CD14-positive monocyte (primary cell): ENCODE results near the gene LRRC4C. TPM values are rescaled to one million over a fixed set of nuclear protein-coding genes. Genes with fewer than 3 reads are reported as not detected.

Source experiments
- DNase-seq, 3 donors: peaks; one replicate each; pipeline ENCODE4 v3.0.0-alpha.2; 2011 to 2022
- H2AFZ ChIP-seq: 2 replicates; pipeline ENCODE4 v1.6.0; 2012; ENCODE audit warnings: mild to moderate bottlenecking, low read depth, low read length, inconsistent platforms; ENCODE audit not compliant: insufficient read depth, poor library complexity, severe bottlenecking
- H3K27ac ChIP-seq, 2 donors: 1 replicate in 1 of 2; 2 replicates in 1 of 2; pipeline ENCODE4 v1.5.1; 2012 to 2013; ENCODE audit warnings: low read length in 2 of 2, control low read depth in 1 of 2, inconsistent platforms in 1 of 2, low read depth in 1 of 2, mild to moderate bottlenecking in 1 of 2
- H3K27me3 ChIP-seq, 2 donors: one replicate each; pipeline versions ENCODE4 v1.6.0 to v1.6.1; 2011 to 2013; ENCODE audit warnings: low read length in 2 of 2; ENCODE audit not compliant: control insufficient read depth in 2 of 2, insufficient read depth in 2 of 2
- H3K36me3 ChIP-seq, 2 donors: replicated peaks in 1 of 2; 1 replicate in 1 of 2; 2 replicates in 1 of 2; pipeline versions ENCODE4 v1.5.1 to v1.6.1; 2012 to 2013; ENCODE audit warnings: low read length in 2 of 2, control low read depth in 1 of 2, inconsistent platforms in 1 of 2, mild to moderate bottlenecking in 1 of 2; ENCODE audit not compliant: insufficient read depth in 2 of 2, control insufficient read depth in 1 of 2
- H3K4me1 ChIP-seq, 2 donors: 1 replicate in 1 of 2; 2 replicates in 1 of 2; pipeline versions ENCODE4 v1.5.1 to v1.6.1; 2012 to 2013; ENCODE audit warnings: low read length in 2 of 2, control low read depth in 1 of 2, inconsistent platforms in 1 of 2, mild to moderate bottlenecking in 1 of 2, moderate library complexity in 1 of 2; ENCODE audit not compliant: insufficient read depth in 2 of 2, control insufficient read depth in 1 of 2
- H3K4me2 ChIP-seq: replicated peaks from 2 replicates; pipeline ENCODE3; 2012; ENCODE audit warnings: low read length, moderate library complexity, mild to moderate bottlenecking; ENCODE audit not compliant: poor library complexity, severe bottlenecking; ENCODE audit errors: extremely low read depth
- H3K4me3 ChIP-seq, 3 experiments: fragments of 200-600 bp in 1 of 3; sonication (generic) in 1 of 3; replicated peaks in 1 of 3; 1 replicate in 2 of 3; 2 replicates in 1 of 3; pipeline ENCODE4 v1.5.1; 2011 to 2013; ENCODE audit warnings: low read length in 3 of 3, mild to moderate bottlenecking in 3 of 3, control low read depth in 2 of 3, low read depth in 2 of 3, inconsistent platforms in 1 of 3, moderate library complexity in 1 of 3
- H3K79me2 ChIP-seq: 2 replicates; pipeline ENCODE4 v1.6.0; 2012; ENCODE audit warnings: mild to moderate bottlenecking, control low read depth, inconsistent platforms, low read length, moderate library complexity; ENCODE audit not compliant: insufficient read depth
- H3K9ac ChIP-seq: 2 replicates; pipeline ENCODE4 v1.6.0; 2017; ENCODE audit warnings: low read length, mild to moderate bottlenecking; ENCODE audit not compliant: insufficient read depth, poor library complexity, severe bottlenecking
- H3K9me3 ChIP-seq, 2 donors: replicated peaks in 1 of 2; 1 replicate in 1 of 2; 2 replicates in 1 of 2; pipeline versions ENCODE4 v1.5.1 to v1.6.1; 2012 to 2013; ENCODE audit warnings: low read length in 2 of 2, control low read depth in 1 of 2; ENCODE audit not compliant: control insufficient read depth in 1 of 2, insufficient read depth in 1 of 2
- H4K20me1 ChIP-seq: 2 replicates; pipeline ENCODE4 v1.6.0; 2012; ENCODE audit warnings: mild to moderate bottlenecking, low read length, control low read depth, moderate library complexity; ENCODE audit not compliant: insufficient read depth
- H3K27ac Mint-ChIP-seq, 7 donors: one replicate each; pipeline ENCODE4 v1.8.0; 2020; ENCODE audit warnings: mild to moderate bottlenecking in 7 of 7, mixed read lengths in 7 of 7, moderate library complexity in 6 of 7, inconsistent platforms in 2 of 7
- H3K27me3 Mint-ChIP-seq, 3 donors: one replicate each; pipeline ENCODE4 v1.8.0; 2021 to 2022; ENCODE audit warnings: low read depth in 3 of 3, mild to moderate bottlenecking in 3 of 3, mixed read lengths in 3 of 3, moderate library complexity in 3 of 3, inconsistent platforms in 1 of 3
- H3K36me3 Mint-ChIP-seq, 2 donors: one replicate each; pipeline ENCODE4 v1.8.0; 2020; ENCODE audit warnings: mixed read lengths in 2 of 2, inconsistent platforms in 1 of 2, mild to moderate bottlenecking in 1 of 2
- H3K4me1 Mint-ChIP-seq: one replicate; pipeline ENCODE4 v1.8.0; 2020; ENCODE audit warnings: mild to moderate bottlenecking, mixed read lengths
- H3K4me3 Mint-ChIP-seq, 2 donors: one replicate each; pipeline ENCODE4 v1.8.0; 2020; ENCODE audit warnings: mild to moderate bottlenecking in 2 of 2, mixed read lengths in 2 of 2, moderate library complexity in 1 of 2
- H3K9me3 Mint-ChIP-seq, 7 donors: one replicate each; pipeline ENCODE4 v1.8.0; 2020 to 2022; ENCODE audit warnings: mixed read lengths in 7 of 7, mild to moderate bottlenecking in 6 of 7, moderate library complexity in 6 of 7, inconsistent platforms in 2 of 7
- WGBS: methylation state at CpG from one replicate; pipeline ENCODE4 v1.1.5; 2013; ENCODE audit warnings: missing lambda C conversion rate; ENCODE audit not compliant: insufficient coverage; 5-methylcytosine and 5-hydroxymethylcytosine counted together
- intact Hi-C, 2 donors: fragments of 100-400 bp; cut with micrococcal nuclease; formaldehyde crosslinking; loops; one replicate each; pipeline versions ENCODE4 v1.15.0 to v1.15.1; 2023
- polyA plus RNA-seq, 3 donors: library from polyadenylated mRNA; depleted of rRNA in 1 of 3; unstranded in 2 of 3; stranded (reverse) in 1 of 3; fragments of 300-500 nt in 2 of 3; fragments of >200 nt in 1 of 3; fragmentation: Illumina TruSeq in 2 of 3; gene quantifications; 1 replicate in 2 of 3; 2 replicates in 1 of 3; pipeline ENCODE4 v1.2.3, GENCODE V29; 2012 to 2021
- TF ChIP-seq, protein P1 (sequence below): fragments of 200-600 bp; IDR thresholded peaks from one replicate; pipeline ENCODE4 v1.8.0; 2022; ENCODE audit warnings: antibody characterized with exemption, mild to moderate bottlenecking

LRRC4C gene
- polyA plus RNA-seq, 3 donors: not detected

GRCh38 chr11:40132912-40133311 is 1326.5 kb downstream of the LRRC4C start:
- no peak overlapping the region for H3K9ac ChIP-seq
- TF ChIP-seq, protein P1, sequence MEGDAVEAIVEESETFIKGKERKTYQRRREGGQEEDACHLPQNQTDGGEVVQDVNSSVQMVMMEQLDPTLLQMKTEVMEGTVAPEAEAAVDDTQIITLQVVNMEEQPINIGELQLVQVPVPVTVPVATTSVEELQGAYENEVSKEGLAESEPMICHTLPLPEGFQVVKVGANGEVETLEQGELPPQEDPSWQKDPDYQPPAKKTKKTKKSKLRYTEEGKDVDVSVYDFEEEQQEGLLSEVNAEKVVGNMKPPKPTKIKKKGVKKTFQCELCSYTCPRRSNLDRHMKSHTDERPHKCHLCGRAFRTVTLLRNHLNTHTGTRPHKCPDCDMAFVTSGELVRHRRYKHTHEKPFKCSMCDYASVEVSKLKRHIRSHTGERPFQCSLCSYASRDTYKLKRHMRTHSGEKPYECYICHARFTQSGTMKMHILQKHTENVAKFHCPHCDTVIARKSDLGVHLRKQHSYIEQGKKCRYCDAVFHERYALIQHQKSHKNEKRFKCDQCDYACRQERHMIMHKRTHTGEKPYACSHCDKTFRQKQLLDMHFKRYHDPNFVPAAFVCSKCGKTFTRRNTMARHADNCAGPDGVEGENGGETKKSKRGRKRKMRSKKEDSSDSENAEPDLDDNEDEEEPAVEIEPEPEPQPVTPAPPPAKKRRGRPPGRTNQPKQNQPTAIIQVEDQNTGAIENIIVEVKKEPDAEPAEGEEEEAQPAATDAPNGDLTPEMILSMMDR: no peak
- no peak overlapping the region for H2AFZ ChIP-seq
- no peak overlapping the region for H3K27ac ChIP-seq
- no peaks in the 10 kb centered on the region for H3K9me3 ChIP-seq
- no peaks in the 10 kb centered on the region for H4K20me1 ChIP-seq
- no peak overlapping the region for H3K4me3 Mint-ChIP-seq
- H3K36me3 Mint-ChIP-seq: no peaks in the 10 kb centered on the region
- H3K27me3 Mint-ChIP-seq: peaks cover 0 to 4% (median 0%) of the 10 kb centered on the region in 3 donors
- no peaks in the 10 kb centered on the region for H3K4me1 ChIP-seq
- intact Hi-C loops: no loop called here
- H3K79me2 ChIP-seq: no peaks in the 10 kb centered on the region
- no peak overlapping the region for H3K4me2 ChIP-seq
- no CpG with 5 or more reads among the region's 3 CpGs for WGBS
- H3K27me3 ChIP-seq: no peaks in the 10 kb centered on the region
- no peaks in the 10 kb centered on the region for H3K9me3 Mint-ChIP-seq
- no peaks in the 10 kb centered on the region for H3K36me3 ChIP-seq
- no peak for DNase-seq
- no peak overlapping the region for H3K27ac Mint-ChIP-seq
- no peak overlapping the region for H3K4me3 ChIP-seq
- H3K4me1 Mint-ChIP-seq: no peaks in the 10 kb centered on the region

DNA sequence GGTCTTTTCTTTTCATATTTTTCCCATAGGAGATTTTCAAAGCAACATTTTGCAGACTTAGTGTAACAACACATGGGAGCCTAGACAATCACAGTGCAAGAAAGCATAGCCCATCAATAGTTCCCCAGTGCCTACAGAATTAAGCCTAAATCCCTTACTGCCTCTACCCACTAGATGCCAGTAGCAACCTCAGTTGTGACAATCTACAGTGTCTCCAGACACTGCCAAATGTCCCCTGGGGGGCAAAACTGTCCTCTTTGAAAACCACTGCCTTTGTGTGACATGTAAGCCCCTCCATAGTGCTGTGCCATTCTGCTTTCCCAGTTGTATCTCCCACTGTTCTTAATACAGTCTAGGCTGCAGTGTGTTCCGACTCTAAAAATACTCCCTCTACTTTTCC is 1329.0 kb downstream of the LRRC4C start:
- intact Hi-C loops: no loop called here
- no peaks in the 10 kb centered on the region for H3K27me3 ChIP-seq
- no peaks in the 10 kb centered on the region for H3K36me3 ChIP-seq
- H3K4me3 ChIP-seq: no peak overlapping the region
- Mint-ChIP-seq H3K4me3 (no peak overlapping the region), H3K27ac (no peak overlapping the region), H3K4me1 (no peaks in the 10 kb centered on the region), H3K27me3 (peaks cover 0 to 5% (median 0%) of the 10 kb centered on the region in 3 donors), H3K36me3 (no peaks in the 10 kb centered on the region), H3K9me3 (no peaks in the 10 kb centered on the region)
- TF ChIP-seq, protein P1: no peak
- H3K4me1 ChIP-seq: no peaks in the 10 kb centered on the region
- H3K9me3 ChIP-seq: no peaks in the 10 kb centered on the region
- H3K9ac ChIP-seq: no peak overlapping the region
- H4K20me1 ChIP-seq: no peaks in the 10 kb centered on the region
- no peak overlapping the region for H2AFZ ChIP-seq
- no peaks in the 10 kb centered on the region for H3K79me2 ChIP-seq
- H3K4me2 ChIP-seq: no peak overlapping the region
- H3K27ac ChIP-seq: no peak overlapping the region
- no peak for DNase-seq
- 100% methylated on average over 1 of the region's 1 CpG for WGBS
